HG03159 (cell line): Measurements from ENCODE around the gene RGS3.

Source experiments
- ATAC-seq: cut with Tn5 transposase; IDR thresholded peaks from one replicate; pipeline ENCODE4 v1.9.1; 2021; ENCODE audit warnings: mild to moderate bottlenecking, moderate library complexity; ENCODE audit not compliant: unreplicated experiment

RGS3 gene

DNA sequence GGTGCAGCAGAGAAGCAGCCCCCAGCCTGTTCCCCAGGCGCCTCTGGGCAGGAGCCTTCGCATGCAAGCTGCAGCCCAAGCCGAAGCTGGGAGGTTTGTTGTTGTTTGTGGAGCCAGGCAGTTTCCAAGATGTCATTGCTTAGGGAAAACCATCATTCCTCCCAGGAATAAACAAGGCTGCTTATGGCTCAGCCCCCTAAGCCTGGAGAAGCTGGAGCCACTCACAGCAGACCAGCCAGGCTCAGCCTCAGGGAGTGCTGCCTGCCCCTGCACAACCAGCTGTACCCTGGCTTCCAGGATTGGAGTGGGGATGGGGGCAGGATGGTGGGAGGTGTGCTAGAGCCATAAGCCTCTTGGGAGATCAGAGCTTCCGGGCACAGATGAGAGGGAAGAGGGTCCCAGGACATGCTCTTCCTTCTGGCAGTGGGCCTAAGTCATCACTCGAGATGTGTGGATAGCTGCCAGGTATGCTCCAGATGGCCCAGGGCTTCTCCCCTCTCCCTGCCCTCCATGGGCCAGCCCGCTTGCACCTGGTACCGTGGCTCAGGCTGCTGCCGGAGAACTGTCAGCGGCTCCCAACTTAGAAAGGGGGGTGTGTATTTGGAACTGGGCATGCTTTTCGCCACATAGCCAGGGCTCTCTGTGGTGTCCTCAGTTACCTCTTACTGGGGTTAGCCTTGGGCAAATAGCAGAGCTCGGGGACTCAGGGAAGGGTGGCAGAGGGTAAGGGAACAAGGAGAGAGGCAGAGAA is 105.2 kb downstream of the RGS3 start:
- ATAC-seq, result no peak

DNA sequence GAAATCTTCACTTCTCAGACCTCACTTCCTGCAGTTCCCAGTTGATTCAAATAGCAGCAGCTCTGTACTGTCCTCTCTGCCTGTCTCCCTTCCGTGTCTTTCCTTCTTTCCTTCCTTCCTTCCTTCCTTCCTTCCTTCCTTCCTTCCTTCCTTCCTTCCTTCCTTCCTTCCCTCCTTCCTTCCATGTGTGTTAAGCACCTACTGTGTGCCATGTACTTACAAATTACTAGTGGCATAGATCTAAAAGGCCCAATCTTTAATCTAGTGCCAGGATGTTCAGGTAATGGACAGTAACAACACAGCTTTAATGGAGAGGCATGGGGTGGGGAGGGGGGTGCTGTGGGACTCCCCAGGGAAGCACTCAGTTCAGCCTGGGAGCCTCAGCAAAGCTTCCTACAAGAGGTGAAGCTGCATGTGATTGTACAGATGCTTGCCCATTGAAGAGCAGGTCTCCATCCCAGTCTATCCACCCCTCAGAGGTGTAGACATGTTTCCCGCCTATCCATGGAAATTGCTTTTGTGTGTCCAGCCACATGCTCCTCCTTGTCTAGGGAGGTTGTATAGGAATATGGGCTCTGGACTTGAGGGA is 106.0 kb downstream of the RGS3 start:
- ATAC-seq, result no peak

DNA sequence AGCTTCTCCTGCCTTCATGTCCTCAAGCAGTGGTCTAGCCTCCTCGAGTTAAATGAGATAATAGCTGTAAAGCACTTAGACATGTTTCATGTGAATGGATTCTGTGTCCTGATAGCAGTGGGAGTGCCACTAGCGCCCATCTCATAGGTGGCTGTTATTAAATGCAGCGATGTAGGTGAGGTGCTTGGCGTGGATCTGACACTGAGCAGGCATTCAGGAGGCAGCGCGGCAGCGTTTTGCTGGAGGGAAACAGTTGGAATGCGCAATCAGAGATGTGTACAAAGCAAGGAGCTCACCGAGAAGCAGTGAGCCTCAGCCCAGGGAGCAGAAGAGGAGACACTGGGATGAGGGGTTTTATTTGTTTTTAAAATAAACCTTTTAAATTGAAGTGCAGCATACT is 106.6 kb downstream of the RGS3 start:
- ATAC-seq, result no peak

DNA sequence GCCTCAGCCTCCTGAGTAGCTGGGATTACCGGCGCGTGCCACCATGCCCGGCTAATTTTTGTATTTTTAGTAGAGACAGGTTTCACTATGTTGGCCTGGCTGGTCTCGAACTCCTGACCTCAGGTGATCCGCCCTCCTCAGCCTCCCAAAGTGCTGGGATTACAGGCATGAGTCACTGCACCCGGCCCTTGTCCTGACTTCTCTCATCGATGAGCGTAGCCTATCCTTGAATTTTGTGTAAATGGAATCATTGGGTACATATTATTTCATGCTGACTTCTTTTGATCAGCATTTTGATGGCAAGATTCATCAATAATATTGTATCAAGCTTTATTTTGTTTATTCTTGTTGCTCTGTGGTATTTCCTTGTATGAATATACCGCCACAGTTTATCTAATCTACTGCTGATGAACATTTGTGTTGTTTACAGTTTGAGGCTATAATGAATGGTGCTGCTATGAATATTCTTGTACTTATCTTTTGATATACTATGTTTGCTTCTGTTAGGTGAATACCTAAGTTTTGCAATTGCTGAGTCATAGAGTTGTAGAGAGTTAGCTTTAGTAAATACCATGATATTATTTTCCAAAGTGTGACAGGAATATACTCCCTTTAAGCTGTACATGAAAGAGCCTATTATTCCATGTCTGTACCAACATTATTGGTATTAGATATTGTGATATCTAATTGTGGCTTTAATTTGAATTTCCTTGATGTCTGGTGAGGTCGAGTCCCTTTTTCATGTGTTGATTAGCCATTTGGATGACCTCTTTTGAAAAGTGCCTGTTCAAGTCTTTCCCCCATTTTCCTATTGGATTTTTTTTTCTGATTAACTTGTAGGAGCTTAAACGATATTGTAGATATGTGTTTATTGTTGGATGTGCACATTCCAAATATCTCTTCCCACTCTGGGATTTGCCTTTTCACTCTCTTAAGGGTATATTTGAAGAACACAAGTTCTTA is 107.5 kb downstream of the RGS3 start:
- no peak for ATAC-seq

DNA sequence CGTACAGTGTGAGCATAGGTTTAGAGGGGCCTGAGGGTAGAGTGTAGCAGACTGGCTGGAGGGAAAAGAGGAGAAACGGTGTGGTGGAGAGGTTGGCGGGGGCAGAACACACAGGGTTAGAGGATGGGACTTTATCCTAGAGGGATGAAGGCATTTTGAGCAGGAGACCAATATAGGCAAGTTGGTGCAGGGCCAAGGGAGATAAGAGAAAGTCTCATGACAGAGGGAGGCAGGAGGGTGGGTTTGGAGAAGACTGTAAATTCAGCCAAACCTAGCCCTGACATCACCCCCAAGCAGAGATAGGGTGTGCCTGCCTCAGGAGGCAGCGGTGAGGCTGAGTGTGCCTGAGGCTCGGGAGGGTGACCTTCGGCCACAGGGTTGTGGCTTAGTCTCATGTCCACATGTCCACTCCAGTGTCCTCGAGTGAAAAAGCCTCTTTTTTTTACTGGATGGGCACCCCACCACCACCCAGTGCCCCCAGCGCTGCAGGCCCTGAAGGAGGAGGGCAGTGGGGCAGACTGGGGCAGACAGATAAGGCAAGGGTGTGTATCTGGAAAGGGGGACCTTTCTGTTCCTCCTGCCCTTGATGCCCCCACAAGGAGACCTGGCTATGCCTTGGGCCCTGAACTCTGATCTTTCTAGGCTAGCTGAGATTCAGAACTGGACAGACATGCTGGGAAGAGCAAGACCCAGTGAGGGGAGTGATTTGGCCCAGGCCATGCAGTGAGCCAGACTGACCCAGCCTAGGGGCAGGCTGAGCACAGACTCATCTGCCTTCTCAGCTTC is 108.7 kb downstream of the RGS3 start:
- ATAC-seq, result no peak

DNA sequence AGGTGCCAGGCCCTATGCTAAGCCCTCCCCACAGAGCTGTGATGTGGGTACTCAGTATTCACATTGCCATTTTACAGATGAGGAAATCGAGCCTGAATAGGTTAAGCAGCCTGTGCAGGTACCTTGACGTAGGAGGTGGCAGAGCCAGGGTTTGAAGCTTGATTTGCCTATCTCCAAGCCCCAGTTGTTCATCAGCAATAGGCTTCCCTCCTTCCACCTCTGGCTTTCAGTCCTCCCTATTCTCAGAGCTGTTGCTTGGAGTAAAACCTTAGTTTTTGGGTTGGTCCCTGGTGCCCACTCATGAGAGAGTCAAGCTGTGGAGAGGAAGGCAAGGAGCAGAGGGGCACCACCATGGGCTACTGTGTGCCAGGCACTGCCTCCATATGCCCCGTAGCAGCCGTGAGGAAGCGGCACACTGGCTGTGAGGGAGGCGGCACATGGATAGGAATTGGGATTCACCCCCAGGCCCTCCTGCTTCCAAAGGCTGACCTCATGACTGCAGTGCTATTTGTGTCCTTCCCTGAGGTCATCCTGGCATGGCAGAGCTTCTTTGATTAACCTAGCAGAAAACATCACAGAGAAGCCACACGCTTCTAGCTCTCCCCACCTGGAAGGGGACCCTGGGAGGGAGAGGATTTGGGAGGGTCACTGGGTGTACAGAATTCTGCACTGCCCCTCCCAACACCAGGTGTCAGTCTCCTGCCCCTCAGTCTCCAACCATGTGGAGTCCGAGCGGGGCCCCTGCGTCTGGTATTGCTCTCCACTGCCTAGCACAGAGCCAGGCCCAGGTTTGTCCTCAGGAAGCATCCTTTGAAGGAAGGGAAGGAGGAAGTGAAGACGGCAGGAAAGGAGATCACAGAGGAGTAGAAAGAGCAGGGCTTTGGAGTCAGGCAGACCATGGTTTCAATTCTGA is 109.8 kb downstream of the RGS3 start:
- no peak for ATAC-seq

DNA sequence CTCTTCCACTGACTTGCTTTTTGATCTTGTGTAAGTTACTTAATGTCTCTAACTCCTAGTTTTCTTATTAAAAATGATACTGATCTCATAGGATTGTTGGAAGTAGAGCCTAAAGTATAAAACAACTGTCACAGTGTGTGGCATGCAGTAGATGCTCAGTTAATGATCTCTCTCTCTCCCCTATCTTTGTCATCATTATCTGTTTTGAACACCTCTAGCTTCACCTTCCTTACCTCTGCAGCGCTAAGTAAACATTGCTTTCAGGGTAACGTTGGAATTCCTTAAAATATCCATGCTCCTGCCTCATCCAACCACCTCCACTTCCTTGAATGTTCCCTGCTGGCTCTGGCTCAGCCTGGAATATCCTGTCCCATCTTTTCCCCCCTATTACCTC is 110.4 kb downstream of the RGS3 start:
- no peak for ATAC-seq

DNA sequence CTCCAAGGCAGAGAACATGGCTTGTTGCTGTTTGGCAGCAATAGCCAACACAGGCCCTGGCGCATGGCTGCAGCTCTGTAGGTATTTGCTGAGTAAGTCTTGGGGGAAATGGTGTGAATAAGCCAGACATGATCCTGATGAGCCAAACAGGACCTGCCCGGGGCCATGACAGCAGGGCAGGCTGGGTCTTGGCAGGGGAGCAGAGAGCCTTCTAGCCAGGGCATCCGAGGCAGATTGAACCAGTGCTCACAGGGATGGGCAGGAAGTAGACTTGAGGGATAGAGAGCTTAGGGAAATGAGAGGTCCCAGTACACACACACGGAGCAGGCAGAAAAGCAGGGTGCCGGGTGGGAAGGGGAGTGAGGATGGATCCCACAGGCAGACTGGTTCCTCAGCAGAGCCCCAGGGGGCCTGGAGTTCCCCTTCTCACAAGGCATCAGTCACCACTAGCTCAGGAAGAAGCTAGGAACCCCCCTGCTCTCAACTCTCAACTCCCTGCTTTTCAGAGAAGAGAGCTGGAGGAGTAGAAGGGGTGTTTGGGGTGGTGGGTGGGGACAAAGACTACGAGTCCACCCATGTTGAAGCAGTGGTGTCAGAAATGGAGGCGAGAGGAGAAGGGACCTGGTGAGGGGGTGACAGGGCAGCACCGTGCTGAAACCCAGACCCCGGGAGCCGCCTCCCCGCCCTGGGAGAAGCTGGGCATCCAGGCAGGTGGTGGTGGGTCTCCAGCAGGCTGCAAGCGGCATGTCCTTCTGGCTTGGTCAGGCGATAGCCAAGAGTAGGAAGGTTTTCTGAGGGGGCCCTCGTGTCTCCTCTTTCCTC is 111.1 kb downstream of the RGS3 start:
- ATAC-seq, result no peak

DNA sequence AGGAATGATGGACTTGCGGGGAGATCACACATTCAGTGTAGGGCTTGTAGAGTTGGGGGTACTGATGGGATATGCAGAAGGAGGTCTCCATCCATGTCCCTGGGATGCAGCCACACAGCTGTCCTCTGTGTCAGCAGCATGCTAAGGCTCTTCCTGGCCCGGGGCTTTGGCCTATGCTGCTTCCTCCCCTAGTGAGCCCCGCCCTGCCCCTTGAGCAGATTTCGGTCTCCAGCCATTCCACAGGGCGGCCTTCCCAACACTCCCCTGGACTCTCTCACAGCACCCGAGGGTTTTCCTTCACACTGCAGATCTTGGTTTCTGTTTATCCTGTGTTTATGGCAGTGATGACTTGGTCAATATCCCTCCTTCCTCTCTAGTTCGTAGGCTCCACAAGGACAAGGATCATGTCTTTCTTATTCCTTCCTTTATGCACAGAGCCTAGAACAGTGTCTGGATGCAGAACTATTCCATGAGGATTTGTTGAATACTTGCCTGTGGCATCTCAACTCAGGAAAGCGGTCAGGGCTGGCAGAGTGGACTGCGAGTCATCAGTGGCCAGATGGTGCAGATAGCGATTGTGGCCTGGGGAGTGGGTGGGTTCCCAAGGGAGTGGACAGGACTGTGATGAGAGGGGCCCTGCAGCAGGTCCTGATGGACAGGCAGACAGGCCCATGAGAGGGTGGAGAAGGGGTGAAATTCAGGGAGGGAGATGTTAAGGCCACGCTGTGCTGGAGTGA is 114.2 kb downstream of the RGS3 start:
- ATAC-seq, result no peak

DNA sequence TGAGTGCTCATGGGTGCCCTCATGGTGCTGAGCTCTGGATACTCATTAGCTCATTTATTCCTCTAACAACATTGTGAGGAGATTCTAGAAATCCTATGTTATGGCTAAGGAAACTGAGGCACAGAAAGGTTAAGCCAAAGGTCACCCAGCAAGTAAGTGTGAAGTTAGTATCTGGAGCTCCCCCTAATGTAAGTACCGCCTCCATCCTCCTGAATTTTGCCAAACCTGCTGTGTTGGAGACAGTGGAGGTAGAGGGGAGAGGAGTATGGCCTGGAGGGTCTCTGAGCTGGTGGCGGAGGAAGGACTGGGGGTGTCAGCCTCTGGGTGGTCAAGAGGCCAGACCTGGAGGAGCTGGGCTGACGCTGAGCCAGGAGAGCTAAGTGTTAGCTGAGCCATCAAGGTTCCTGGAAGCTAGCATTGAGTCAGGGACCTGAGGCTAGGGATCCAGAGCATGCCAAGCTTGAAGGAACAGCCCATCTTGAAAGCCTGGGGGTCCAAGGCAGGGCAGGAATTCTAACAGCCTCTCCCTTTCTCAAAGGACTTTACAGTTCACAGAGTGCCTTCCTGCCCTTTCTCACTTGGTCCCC is 114.8 kb downstream of the RGS3 start:
- no peak for ATAC-seq

DNA sequence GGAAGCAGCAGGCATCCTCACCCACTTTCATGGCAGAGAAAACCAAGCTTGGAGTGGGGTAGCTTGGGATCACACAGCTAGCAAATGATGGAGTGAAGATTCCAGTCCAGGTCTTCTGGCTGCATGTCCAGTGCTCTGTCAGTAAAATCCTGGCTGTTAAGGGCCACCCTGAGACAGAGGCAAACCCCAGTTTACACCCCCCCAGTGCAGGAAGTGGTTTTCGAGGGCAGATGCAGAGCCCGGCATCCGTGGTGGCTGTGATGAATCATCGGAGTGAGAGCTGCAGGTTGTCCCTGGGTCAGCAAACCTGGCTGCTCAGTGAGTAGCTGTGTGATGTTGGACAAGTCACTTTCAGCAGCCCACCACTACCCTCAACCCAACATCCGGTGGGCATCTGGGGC is 115.4 kb downstream of the RGS3 start:
- ATAC-seq, result peak; percentile 55

DNA sequence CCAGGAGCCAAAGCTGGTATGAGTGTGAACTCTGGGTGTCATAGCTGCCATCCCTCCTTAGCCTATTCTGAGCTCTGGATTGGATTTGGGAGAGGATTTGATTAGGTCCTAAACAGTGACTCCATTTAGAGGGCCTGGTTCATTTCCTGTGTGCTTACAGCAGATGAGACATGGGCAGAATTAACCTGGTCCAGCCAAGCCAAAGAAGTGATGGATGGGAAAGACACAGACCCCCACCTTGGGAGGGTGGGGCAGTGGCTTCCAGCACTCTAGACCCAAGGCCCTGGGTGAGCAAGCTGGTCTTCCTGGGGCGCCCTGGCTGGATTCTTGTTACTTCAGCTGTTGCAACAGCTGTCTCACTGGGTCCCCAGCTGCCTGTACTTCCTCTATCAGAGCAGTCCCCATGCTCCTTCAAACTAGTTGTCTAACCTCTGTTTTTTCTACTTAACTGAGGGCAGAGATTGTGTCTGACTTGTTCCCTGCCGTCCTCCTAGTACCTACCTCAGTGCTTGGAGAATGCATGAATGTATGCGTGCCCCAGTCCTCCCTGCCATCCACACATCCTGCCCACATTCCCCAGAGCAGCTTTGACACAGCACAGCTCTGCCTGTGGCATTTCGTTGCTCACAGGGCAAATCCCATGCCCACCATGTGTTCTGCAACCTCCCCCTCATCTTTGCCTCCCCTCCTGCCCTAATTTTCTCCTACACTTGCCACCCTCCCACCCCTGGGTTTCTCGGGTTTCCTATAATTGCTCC is 115.9 kb downstream of the RGS3 start:
- ATAC-seq, result peak; percentile 26

DNA sequence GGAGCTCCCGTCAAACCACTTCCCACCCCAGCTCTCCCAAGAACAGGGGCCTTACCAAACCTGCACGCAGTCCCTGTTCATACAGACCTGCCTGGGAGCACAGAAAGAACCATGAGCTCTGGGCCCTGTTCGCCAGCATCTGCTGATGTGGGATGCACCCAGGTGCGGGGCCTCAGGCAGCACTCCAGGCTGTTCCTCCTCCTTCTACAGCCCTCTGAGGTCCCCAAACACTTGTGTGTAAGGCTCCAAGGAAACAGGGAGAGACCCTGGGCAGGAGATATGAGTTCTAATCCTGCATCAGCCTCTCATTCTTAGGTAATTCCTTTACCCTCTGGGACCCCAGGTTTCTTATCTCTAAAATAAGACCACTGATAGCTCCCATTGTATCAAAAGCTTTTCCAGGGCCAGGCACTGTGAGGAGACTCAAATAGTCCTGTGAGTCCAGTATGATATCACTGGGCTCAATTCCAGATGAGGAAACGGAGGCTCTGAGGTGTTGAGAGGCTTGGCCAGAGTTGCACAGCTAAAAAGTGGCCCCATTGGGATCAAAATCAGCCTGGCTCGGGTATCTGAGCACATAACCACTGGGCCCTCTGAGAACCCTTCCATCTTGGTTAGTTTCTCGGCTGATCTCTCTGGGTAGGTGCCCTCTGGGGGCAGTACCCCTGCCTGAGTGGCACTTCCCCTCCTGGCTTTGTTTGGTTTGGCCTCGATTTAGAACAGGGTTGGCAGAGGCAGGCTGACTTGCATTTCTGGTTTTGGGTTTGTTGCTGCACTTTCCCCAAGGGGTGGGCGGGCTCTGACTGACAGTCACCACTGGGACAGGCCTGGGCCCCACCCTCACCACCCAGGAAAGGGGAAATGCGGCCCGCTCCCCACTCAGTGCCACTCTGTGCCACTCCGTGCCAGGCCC is 116.8 kb downstream of the RGS3 start:
- no peak for ATAC-seq

DNA sequence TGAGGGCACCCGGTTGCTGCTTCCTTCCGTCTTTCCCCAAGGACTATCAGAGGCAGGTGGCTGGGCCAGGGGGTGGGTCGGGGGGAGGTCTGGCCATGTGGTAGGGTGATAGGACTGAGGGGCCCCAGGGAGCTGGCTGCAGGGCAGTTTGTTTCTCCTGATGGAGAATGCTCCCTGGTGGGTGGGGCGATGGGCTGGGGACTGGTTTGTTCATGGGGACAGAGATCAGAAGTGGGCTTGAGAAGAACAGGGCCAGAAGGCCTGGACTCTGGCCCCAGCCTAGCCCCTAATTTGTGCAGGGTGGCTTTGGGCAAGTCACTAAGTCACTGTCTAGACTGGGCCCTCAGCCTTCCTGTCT is 117.4 kb downstream of the RGS3 start:
- no peak for ATAC-seq

DNA sequence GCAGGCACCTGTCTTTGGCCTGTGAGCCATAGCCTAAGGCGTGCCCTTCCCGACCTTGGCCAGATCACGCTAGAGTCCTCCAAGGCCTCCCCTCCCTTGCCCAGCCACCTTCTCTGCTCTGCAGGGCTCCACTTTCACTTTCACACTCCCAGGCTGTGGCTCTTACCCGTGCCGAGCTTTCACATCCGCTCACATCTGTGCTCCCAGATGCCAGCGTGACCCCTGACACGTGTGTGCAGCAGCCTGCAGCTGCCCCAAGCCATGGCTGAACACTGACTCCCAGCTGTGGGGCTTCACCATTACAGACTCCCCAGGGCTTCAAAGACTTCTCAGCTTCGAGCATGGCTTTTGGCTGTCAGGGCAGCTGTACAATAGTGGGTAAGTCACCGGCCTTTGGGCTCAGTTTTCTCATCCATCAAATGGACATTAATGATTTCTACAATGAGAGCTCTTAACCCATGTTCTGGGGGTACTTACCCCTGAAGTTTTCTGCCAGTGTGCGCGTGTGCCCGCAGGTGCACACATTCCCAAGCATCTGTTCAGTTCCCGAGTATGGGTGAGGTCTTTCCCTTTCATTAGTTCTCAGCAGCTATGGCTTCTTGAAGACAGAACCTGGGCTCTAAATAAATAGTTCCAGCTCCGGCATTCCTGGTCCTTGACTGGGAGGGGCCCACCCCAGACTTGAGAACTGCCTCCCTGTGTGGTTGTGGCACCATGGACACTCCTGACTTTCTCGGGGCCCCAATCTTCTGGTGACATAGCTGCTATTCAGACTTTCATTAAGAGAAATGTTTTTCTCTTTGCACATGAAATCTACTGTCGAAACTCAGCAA is 118.6 kb downstream of the RGS3 start:
- ATAC-seq, result peak; percentile 89
